ENCODE data around the gene CDC25A.
"Not testable (repeated sequence)": the region's sequence is repeated elsewhere in the genome, so short reads cannot be mapped to it uniquely, and the experiment has no call there.

Gene CDC25A

GRCh38 chr3:48135552-48136495, 52.4 kb downstream of the CDC25A start:
- DNase-seq: no peak
- no peak for ATAC-seq
- Mint-ChIP-seq H3K27ac (peak overlapping the region in 1 of 2 donors; percentile 88), H3K27me3 (no peaks in the 10 kb centered on the region), H3K9me3 (no peaks in the 10 kb centered on the region), H3K4me1 (no peaks in the 10 kb centered on the region), H3K4me3 (no peak overlapping the region)

GRCh38 chr3:48130321-48130904, 57.8 kb downstream of the CDC25A start:
- Mint-ChIP-seq H3K9me3 (no peaks in the 10 kb centered on the region), H3K27ac (no peak overlapping the region), H3K4me3 (no peak overlapping the region), H3K27me3 (no peaks in the 10 kb centered on the region), H3K4me1 (peaks cover under 1% of the 10 kb centered on the region)
- no peak for ATAC-seq
- DNase-seq: no peak

GRCh38 chr3:48129921-48130320, 58.3 kb downstream of the CDC25A start:
- Mint-ChIP-seq H3K4me3 (no peak overlapping the region), H3K4me1 (peaks cover 5% of the 10 kb centered on the region), H3K27ac (no peak overlapping the region), H3K27me3 (no peaks in the 10 kb centered on the region), H3K9me3 (no peaks in the 10 kb centered on the region)
- ATAC-seq (no peak), DNase-seq (no peak)

GRCh38 chr3:48128774-48129173, 59.4 kb downstream of the CDC25A start:
- Mint-ChIP-seq H3K9me3 (no peaks in the 10 kb centered on the region), H3K27me3 (no peaks in the 10 kb centered on the region), H3K4me3 (no peak overlapping the region), H3K27ac (peak overlapping the region in 1 of 2 donors; percentile 46), H3K4me1 (peaks cover 5% of the 10 kb centered on the region)
- ATAC-seq: no peak
- DNase-seq: no peak

- no peak for ATAC-seq
- H3K4me1 Mint-ChIP-seq: peaks cover 5% of the 10 kb centered on the region
- H3K4me3 Mint-ChIP-seq: no peak overlapping the region
- H3K9me3 Mint-ChIP-seq: no peaks in the 10 kb centered on the region
- no peak for DNase-seq
- H3K27ac Mint-ChIP-seq: no peak overlapping the region
- no peaks in the 10 kb centered on the region for H3K27me3 Mint-ChIP-seq
These were observed 62.2 kb downstream of the CDC25A start for GRCh38 chr3:48125886-48126622.

- ATAC-seq (no peak), DNase-seq (no peak)
- peaks cover 5% of the 10 kb centered on the region for H3K4me1 Mint-ChIP-seq
- H3K27ac Mint-ChIP-seq: no peak overlapping the region
- H3K9me3 Mint-ChIP-seq: no peaks in the 10 kb centered on the region
- H3K27me3 Mint-ChIP-seq: no peaks in the 10 kb centered on the region
- no peak overlapping the region for H3K4me3 Mint-ChIP-seq
These were observed 63.1 kb downstream of the CDC25A start for GRCh38 chr3:48125013-48125705.

- Mint-ChIP-seq H3K27ac (no peak overlapping the region), H3K27me3 (no peaks in the 10 kb centered on the region), H3K4me1 (peaks cover 5% of the 10 kb centered on the region), H3K9me3 (no peaks in the 10 kb centered on the region), H3K4me3 (no peak overlapping the region)
- no peak for ATAC-seq
- DNase-seq: no peak
These were observed 64.9 kb downstream of the CDC25A start for GRCh38 chr3:48123346-48123745.

- no peak overlapping the region for H3K27ac Mint-ChIP-seq
- no peak overlapping the region for H3K4me3 Mint-ChIP-seq
- peaks cover 5% of the 10 kb centered on the region for H3K4me1 Mint-ChIP-seq
- no peaks in the 10 kb centered on the region for H3K9me3 Mint-ChIP-seq
- no peak for DNase-seq
- no peak for ATAC-seq
- H3K27me3 Mint-ChIP-seq: no peaks in the 10 kb centered on the region
These were observed 65.7 kb downstream of the CDC25A start for GRCh38 chr3:48122504-48122903.

- H3K9me3 Mint-ChIP-seq: no peaks in the 10 kb centered on the region
- ATAC-seq: no peak
- no peak overlapping the region for H3K4me3 Mint-ChIP-seq
- no peak overlapping the region for H3K27ac Mint-ChIP-seq
- no peak for DNase-seq
- peaks cover 3% of the 10 kb centered on the region for H3K4me1 Mint-ChIP-seq
- H3K27me3 Mint-ChIP-seq: no peaks in the 10 kb centered on the region
These were observed 68.0 kb downstream of the CDC25A start for GRCh38 chr3:48120223-48120622.

GRCh38 chr3:48119505-48120193, 68.6 kb downstream of the CDC25A start:
- H3K4me1 Mint-ChIP-seq: no peaks in the 10 kb centered on the region
- no peak overlapping the region for H3K4me3 Mint-ChIP-seq
- no peak for ATAC-seq
- no peak for DNase-seq
- no peaks in the 10 kb centered on the region for H3K27me3 Mint-ChIP-seq
- H3K27ac Mint-ChIP-seq: no peak overlapping the region
- H3K9me3 Mint-ChIP-seq: no peaks in the 10 kb centered on the region

- Mint-ChIP-seq H3K27ac (no peak overlapping the region), H3K9me3 (no peaks in the 10 kb centered on the region), H3K4me3 (no peak overlapping the region), H3K27me3 (no peaks in the 10 kb centered on the region), H3K4me1 (peaks cover 3% of the 10 kb centered on the region)
- DNase-seq (no peak), ATAC-seq (no peak)
These were observed 69.3 kb downstream of the CDC25A start for GRCh38 chr3:48118928-48119327.

- Mint-ChIP-seq H3K27ac (peak overlapping the region in 1 of 2 donors; percentile 81), H3K4me3 (no peak overlapping the region), H3K4me1 (peaks cover 5% of the 10 kb centered on the region), H3K27me3 (no peaks in the 10 kb centered on the region), H3K9me3 (no peaks in the 10 kb centered on the region)
- no peak for DNase-seq
- ATAC-seq: no peak
These were observed 69.9 kb downstream of the CDC25A start for GRCh38 chr3:48118322-48118721.

GRCh38 chr3:48112813-48113212, 75.4 kb downstream of the CDC25A start:
- no peaks in the 10 kb centered on the region for H3K9me3 Mint-ChIP-seq
- peaks cover 17% of the 10 kb centered on the region for H3K4me1 Mint-ChIP-seq
- ATAC-seq (no peak), DNase-seq (peak in 1 of 2 donors; percentile 2)
- no peaks in the 10 kb centered on the region for H3K27me3 Mint-ChIP-seq
- H3K4me3 Mint-ChIP-seq: peak overlapping the region; percentile 24 to 59
- no peak overlapping the region for H3K27ac Mint-ChIP-seq

GRCh38 chr3:48112108-48112791, 76.0 kb downstream of the CDC25A start:
- Mint-ChIP-seq H3K4me1 (peaks cover 17% of the 10 kb centered on the region), H3K27ac (peak overlapping the region; percentile 2 to 55), H3K4me3 (peak overlapping the region; percentile 24 to 59)
- ATAC-seq (peak; percentile 99), DNase-seq (peak; percentile 55 to 75)
- H3K27me3 Mint-ChIP-seq, H3K9me3 Mint-ChIP-seq: not testable (repeated sequence)
